A673 (cell line): ENCODE measurements around the gene PAPOLA. TPM values are rescaled to one million over a fixed set of nuclear protein-coding genes. Genes with fewer than 3 reads are reported as not detected.

Experiments
- BruUV-seq: library from RNA; stranded (reverse); fragments of 400-500 nt; replicated peaks from 2 replicates; lab custom pipeline; 2021; lab: Mats Ljungman, UMichigan
- CTCF ChIA-PET: fragments of 300-600 bp; sonication (Branson Sonifier 250); formaldehyde crosslinking; loops from one replicate; lab custom pipeline; 2022; ENCODE audit warnings: antibody characterized with exemption; lab: Charles Lee
- POLR2A ChIA-PET: fragments of 300-600 bp; sonication (Branson Sonifier 250); formaldehyde crosslinking; loops from one replicate; lab custom pipeline; 2022; ENCODE audit warnings: antibody characterized with exemption; ENCODE audit not compliant: low non-redundant PET; lab: Charles Lee
- DNase-seq: peaks from one replicate; pipeline ENCODE4 v3.0.0-alpha.2; 2015; ENCODE audit warnings: low spot score
- H3K27ac ChIP-seq: fragments of 200-600 bp; sonication (generic); 2 replicates; pipeline ENCODE4 v1.5.1; 2016; ENCODE audit warnings: mixed run types, low read depth, mild to moderate bottlenecking, mixed read lengths, antibody characterized with exemption, low read length; ENCODE audit not compliant: poor library complexity, severe bottlenecking
- H3K27me3 ChIP-seq: fragments of 200-600 bp; sonication (generic); replicated peaks from 2 replicates; pipeline ENCODE4 v1.6.1; 2017; ENCODE audit warnings: mixed run types, low read depth, mild to moderate bottlenecking, mixed read lengths, antibody characterized with exemption, low read length; ENCODE audit not compliant: insufficient read depth, poor library complexity
- H3K36me3 ChIP-seq: fragments of 200-600 bp; sonication (generic); 2 replicates; pipeline ENCODE4 v1.6.1; 2016; ENCODE audit warnings: mixed run types, mild to moderate bottlenecking, mixed read lengths, antibody characterized with exemption, low read length; ENCODE audit not compliant: insufficient read depth, poor library complexity, severe bottlenecking
- H3K4me1 ChIP-seq: fragments of 200-600 bp; sonication (generic); 2 replicates; pipeline ENCODE4 v1.6.1; 2017; ENCODE audit warnings: mixed run types, mild to moderate bottlenecking, mixed read lengths, antibody characterized with exemption, low read length; ENCODE audit not compliant: insufficient read depth, poor library complexity, severe bottlenecking
- H3K4me3 ChIP-seq: fragments of 200-600 bp; sonication (generic); 2 replicates; pipeline ENCODE4 v1.5.1; 2016; ENCODE audit warnings: low read depth, mixed run types, mild to moderate bottlenecking, mixed read lengths, low read length; ENCODE audit not compliant: poor library complexity, severe bottlenecking
- H3K9me3 ChIP-seq: fragments of 200-600 bp; sonication (generic); 2 replicates; pipeline ENCODE4 v1.6.1; 2016; ENCODE audit warnings: mixed run types, low read depth, mild to moderate bottlenecking, mixed read lengths, antibody characterized with exemption, low read length; ENCODE audit not compliant: poor library complexity, severe bottlenecking
- CTCF ChIP-seq: fragments of 300-800, 200-600 bp; sonication (generic); conservative IDR thresholded peaks from 2 replicates; pipeline ENCODE4 v1.5.1; 2017; ENCODE audit warnings: low read depth, mild to moderate bottlenecking, antibody characterized with exemption, low read length, moderate library complexity, mixed read lengths
- EZH2 ChIP-seq: fragments of 200-600 bp; sonication (generic); IDR thresholded peaks from 2 replicates; pipeline ENCODE4 v1.6.1; 2017; ENCODE audit warnings: borderline replicate concordance, low read depth, mild to moderate bottlenecking, mixed read lengths, antibody characterized with exemption, low read length; ENCODE audit not compliant: poor library complexity, severe bottlenecking
- intact Hi-C: fragments of 100-400 bp; cut with micrococcal nuclease; formaldehyde crosslinking; loops from one replicate; pipeline ENCODE4 v1.10.0; 2022; ENCODE audit not compliant: unreplicated experiment
- total RNA-seq: library from RNA; stranded (reverse); gene quantifications from 2 replicates; pipeline ENCODE4 v1.2.3, GENCODE V29; 2021

PAPOLA gene
- total RNA-seq, 1 experiment from 2014 or later, result 337 TPM

GRCh38 chr14:96459851-96460250 is 42.3 kb upstream of the PAPOLA start:
- no peaks in the 10 kb centered on the region for H3K27me3 ChIP-seq
- no peak for TF ChIP-seq EZH2
- no peak for TF ChIP-seq CTCF
- H3K4me3 ChIP-seq, result no peak overlapping the region
- CTCF ChIA-PET, result no interaction called here
- no peaks in the 10 kb centered on the region for H3K4me1 ChIP-seq
- intact Hi-C loops, result no loop called here
- DNase-seq, result no peak
- H3K27ac ChIP-seq, result no peak overlapping the region
- H3K9me3 ChIP-seq, result no peaks in the 10 kb centered on the region
- no peaks in the 10 kb centered on the region for H3K36me3 ChIP-seq
- POLR2A ChIA-PET, result interaction anchor here (0.6 kb wide), 1 partner anchor 23 kb away, joined by 3 read pairs; no protein-coding TSS in a partner anchor
- no TSS peak for BruUV-seq

GRCh38 chr14:96461950-96462798 is 40.0 kb upstream of the PAPOLA start:
- TF ChIP-seq EZH2 (no peak), CTCF (no peak)
- Histone ChIP-seq H3K9me3 (no peaks in the 10 kb centered on the region), H3K4me3 (no peak overlapping the region), H3K4me1 (no peaks in the 10 kb centered on the region), H3K36me3 (no peaks in the 10 kb centered on the region), H3K27ac (no peak overlapping the region), H3K27me3 (no peaks in the 10 kb centered on the region)
- BruUV-seq, result no TSS peak
- intact Hi-C loops, result no loop called here
- CTCF ChIA-PET, result no interaction called here
- POLR2A ChIA-PET, result no interaction called here
- no peak for DNase-seq

- Histone ChIP-seq H3K36me3 (no peaks in the 10 kb centered on the region), H3K27me3 (no peaks in the 10 kb centered on the region), H3K4me3 (no peak overlapping the region), H3K9me3 (no peaks in the 10 kb centered on the region), H3K27ac (no peak overlapping the region), H3K4me1 (peaks cover 5% of the 10 kb centered on the region)
- ChIA-PET POLR2A (no interaction called here), CTCF (no interaction called here)
- TF ChIP-seq CTCF (no peak), EZH2 (no peak)
- no TSS peak for BruUV-seq
- intact Hi-C loops, result no loop called here
- DNase-seq, result no peak
Observed at GRCh38 chr14:96464136-96464535, 38.0 kb upstream of the PAPOLA start.
